ENCODE data around the gene ZBTB9.

ZBTB9 gene

GRCh38 chr6:33466075-33466735 is 11.8 kb downstream of the ZBTB9 start:
- TF ChIP-seq, protein P1, sequence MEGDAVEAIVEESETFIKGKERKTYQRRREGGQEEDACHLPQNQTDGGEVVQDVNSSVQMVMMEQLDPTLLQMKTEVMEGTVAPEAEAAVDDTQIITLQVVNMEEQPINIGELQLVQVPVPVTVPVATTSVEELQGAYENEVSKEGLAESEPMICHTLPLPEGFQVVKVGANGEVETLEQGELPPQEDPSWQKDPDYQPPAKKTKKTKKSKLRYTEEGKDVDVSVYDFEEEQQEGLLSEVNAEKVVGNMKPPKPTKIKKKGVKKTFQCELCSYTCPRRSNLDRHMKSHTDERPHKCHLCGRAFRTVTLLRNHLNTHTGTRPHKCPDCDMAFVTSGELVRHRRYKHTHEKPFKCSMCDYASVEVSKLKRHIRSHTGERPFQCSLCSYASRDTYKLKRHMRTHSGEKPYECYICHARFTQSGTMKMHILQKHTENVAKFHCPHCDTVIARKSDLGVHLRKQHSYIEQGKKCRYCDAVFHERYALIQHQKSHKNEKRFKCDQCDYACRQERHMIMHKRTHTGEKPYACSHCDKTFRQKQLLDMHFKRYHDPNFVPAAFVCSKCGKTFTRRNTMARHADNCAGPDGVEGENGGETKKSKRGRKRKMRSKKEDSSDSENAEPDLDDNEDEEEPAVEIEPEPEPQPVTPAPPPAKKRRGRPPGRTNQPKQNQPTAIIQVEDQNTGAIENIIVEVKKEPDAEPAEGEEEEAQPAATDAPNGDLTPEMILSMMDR (IDR thresholded peaks at IDR 0.05): no peak

DNA sequence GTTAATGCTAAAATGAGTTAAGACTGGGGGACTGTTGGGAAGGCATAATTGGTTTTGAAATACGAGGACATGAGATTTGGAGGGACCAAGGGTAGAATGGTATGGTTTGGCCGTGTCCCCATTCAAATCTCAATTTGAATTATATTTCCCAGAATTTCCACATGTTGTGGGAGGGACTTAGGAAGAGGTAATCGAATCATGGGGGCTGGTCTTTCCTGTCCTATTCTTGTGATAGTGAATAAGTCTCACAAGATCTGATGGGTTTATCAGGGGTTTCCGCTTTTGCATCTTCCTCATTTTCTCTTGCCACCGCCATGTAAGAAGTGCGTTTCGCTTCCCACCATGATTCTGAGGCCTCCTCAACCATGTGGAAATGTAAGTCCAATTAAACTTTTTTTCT is 12.7 kb downstream of the ZBTB9 start:
- TF ChIP-seq, protein P1 (IDR thresholded peaks at IDR 0.05): no peak

DNA sequence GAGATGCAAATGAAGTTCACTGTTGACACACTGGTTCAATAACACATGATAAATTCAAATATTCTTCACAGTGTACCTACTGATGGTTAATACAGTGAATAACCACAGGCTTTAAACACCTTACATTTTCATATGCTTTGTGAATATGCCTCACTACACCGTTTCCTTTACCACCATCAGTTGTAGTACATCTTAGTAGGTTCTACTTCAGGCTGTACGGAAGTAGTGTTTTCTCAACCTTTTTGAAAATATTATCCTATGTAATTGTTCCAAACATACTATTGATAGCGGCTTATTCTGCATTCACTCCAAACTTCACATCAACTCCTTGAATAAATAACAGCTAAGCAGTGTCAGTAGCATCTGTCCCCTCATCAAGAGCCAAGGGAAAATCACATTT is 15.3 kb downstream of the ZBTB9 start:
- TF ChIP-seq, protein P1 (IDR thresholded peaks at IDR 0.05): no peak

DNA sequence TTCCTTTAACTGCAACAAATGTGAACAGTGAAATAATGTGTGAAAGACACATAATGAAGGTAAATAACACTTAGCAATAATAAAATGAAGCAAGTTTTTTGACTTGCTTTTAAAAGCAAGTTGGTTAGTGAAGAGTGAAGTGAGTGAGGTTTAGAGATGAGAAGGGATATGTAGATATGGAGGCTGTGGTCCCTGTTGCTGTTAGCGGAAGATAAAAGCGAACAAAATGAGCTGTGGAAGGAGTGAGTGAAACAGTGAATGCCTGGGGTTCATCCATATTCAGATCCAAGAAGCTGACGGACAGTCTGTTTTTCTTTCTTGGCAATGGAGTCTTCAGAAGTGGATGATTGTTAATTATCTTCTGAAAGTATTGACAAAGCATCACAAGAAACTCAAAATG is 23.5 kb downstream of the ZBTB9 start:
- TF ChIP-seq, protein P1 (IDR thresholded peaks at IDR 0.05): no peak

DNA sequence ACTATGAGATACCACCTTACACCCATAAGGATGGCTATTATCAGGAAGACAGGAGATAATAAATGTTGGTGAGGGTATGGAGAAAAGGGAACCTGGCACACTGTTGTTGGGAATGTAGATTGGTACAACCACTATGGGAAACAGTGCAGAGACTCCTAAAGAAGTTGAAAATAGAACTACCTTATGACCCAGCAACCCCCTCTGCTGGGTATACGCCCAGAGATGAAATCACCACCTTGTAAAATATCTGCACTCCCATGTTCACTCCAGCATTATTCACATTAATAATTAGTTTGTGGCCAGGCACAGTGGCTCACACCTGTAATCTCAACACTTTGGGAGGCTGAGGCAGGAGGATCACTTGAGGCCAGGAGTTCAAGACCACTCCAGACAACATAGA is 26.8 kb downstream of the ZBTB9 start:
- TF ChIP-seq, protein P1 (IDR thresholded peaks at IDR 0.05): no peak

GRCh38 chr6:33483678-33484077 is 29.3 kb downstream of the ZBTB9 start:
- TF ChIP-seq, protein P1 (IDR thresholded peaks at IDR 0.05): no peak

DNA sequence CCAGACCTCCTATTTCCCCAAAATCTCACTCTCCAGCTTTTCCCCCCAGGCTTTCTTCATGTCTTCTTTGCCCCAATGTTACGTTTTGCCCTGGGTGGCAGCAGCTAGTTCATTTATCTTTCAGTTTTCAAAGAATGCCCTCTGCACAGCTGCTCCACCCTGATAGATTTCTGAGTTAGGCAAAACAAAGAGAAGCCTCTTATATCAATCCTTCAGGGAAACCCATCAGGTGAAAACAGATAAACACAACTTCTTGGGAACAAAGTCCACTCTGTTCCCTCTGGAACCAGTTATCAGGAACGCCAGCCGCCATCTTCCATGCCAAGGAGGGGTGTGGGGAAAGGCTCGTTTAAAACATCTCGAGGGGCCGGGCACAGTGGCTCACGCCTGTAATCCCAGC is 34.0 kb downstream of the ZBTB9 start:
- TF ChIP-seq, protein P1 (IDR thresholded peaks at IDR 0.05): no peak

DNA sequence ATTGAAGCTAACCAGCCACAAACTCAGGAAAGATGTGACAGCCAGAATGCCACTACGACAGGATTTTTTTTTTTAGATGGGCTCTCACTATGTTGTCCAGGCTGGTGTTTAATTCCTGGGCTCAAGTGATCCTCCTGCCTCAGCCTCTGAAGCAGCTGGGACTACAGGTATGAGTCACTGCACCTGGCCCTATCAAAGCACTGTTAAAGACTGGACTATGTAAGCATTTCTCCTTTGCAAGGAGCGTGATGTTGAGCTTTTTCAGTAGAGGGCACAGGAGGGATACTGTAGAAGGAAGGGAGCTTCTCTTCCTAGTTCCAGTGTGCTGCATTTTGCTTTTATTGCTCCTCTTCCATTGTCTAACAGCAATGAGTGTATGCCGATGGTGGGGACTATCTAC is 35.8 kb downstream of the ZBTB9 start:
- TF ChIP-seq, protein P1 (IDR thresholded peaks at IDR 0.05): no peak

Data from LNCAP (cell line).